Psoas muscle (tissue), 8 donors: ENCODE measurements around the gene ZNF500. TPM values are rescaled to one million over a fixed set of nuclear protein-coding genes. Genes with fewer than 3 reads are reported as not detected.

Experiments
- ATAC-seq, 4 donors: fragments of 200-7000 bp; cut with Tn5 transposase; one replicate each; pipeline ENCODE4 v1.9.1; 2020; ENCODE audit warnings: moderate library complexity in 3 of 4, mild to moderate bottlenecking in 2 of 4
- DNase-seq, 2 donors: peaks; one replicate each; pipeline ENCODE4 v3.0.0-alpha.2; 2020
- H3K27ac ChIP-seq: fragments of 200-600 bp; one replicate; pipeline ENCODE4 v1.8.0; 2022
- H3K27me3 ChIP-seq, 3 donors: fragments of 200-600 bp in 1 of 3; one replicate each; pipeline versions ENCODE4 v1.6.1 to v1.8.0; 2013 to 2022; ENCODE audit warnings: low read length in 2 of 3, mild to moderate bottlenecking in 2 of 3, moderate library complexity in 1 of 3; ENCODE audit not compliant: insufficient read depth in 3 of 3
- H3K36me3 ChIP-seq, 2 donors: fragments of 200-600 bp in 1 of 2; one replicate each; pipeline versions ENCODE4 v1.6.1 to v1.8.0; 2013 to 2022; ENCODE audit warnings: low read depth in 1 of 2, mild to moderate bottlenecking in 1 of 2, moderate library complexity in 1 of 2; ENCODE audit not compliant: insufficient read depth in 1 of 2
- H3K4me1 ChIP-seq: fragments of 200-600 bp; one replicate; pipeline ENCODE4 v1.8.0; 2022
- H3K4me3 ChIP-seq: fragments of 200-600 bp; one replicate; pipeline ENCODE4 v1.8.0; 2022; ENCODE audit warnings: mild to moderate bottlenecking
- H3K9me3 ChIP-seq: fragments of 200-600 bp; one replicate; pipeline ENCODE4 v1.8.0; 2022
- CTCF ChIP-seq: fragments of 200-600 bp; IDR thresholded peaks from one replicate; pipeline ENCODE4 v1.8.0; 2022; ENCODE audit warnings: antibody characterized with exemption
- WGBS, 3 donors: extraction: QIAGEN DNeasy Blood & Tissue Kit; methylation state at CpG; one replicate each; pipeline versions ENCODE4 v1.1.6 to v1.1.7; 2013; 5-methylcytosine and 5-hydroxymethylcytosine counted together
- intact Hi-C, 2 donors: fragments of 100-400 bp; cut with DNase I; formaldehyde crosslinking; loops; one replicate each; pipeline versions ENCODE4 v1.11.0 to v1.14.2; 2022
- polyA plus RNA-seq, 3 donors: library from polyadenylated mRNA; stranded (reverse); fragments of 200-250 nt; gene quantifications; one replicate each; pipeline ENCODE4 v1.2.3, GENCODE V29; 2013
- total RNA-seq, 4 donors: library from RNA; stranded (reverse); fragmentation: NEBNext Ultra II Directional in 2 of 4; extraction: Animal tissue kit (Norgen Biotek cat#: 25700) in 2 of 4; gene quantifications; one replicate each; pipeline versions ENCODE4 v1.2.1 to v1.2.4, GENCODE V29; 2021 to 2023
- donor health status: healthy with polysubstance abuse.
- donor health status: DM: no; HTN: no; CAD: no; lungs with moderate emphysema.
- donor health status: Bipolar disorder and iron deficiency.
- donor health status: healthy.
- donor health status: DM: yes; HTN: yes; CAD: no.
- donor health status: DM: no; HTN: no; CAD: no.
- donor health status: DM: no; HTN: no; CAD: no.
- donor health status: DM: yes; HTN: yes; CAD: no.

ZNF500 gene
- total and polyA plus RNA-seq, 7 donors: 3.7 to 8.9 (median 7.0) TPM

GRCh38 chr16:4803898-4804762, 37.2 kb upstream of the ZNF500 start:
- H3K27ac ChIP-seq: no peak overlapping the region
- H3K4me1 ChIP-seq: peaks cover 12% of the 10 kb centered on the region
- no peak overlapping the region for H3K4me3 ChIP-seq
- ATAC-seq (no peak), DNase-seq (no peak)
- WGBS, 3 donors: 81% methylated on average over 25 to 26 of the region's 26 CpGs
- intact Hi-C loops: loop anchor here in 1 of 2 donors (5.0 kb wide), 1 partner anchor 37 kb away; the partner anchor contains the start of gene ZNF500
- no peaks in the 10 kb centered on the region for H3K27me3 ChIP-seq
- no peaks in the 10 kb centered on the region for H3K9me3 ChIP-seq
- no peak for TF ChIP-seq CTCF
- peaks cover 2 to 57% of the 10 kb centered on the region in 2 donors for H3K36me3 ChIP-seq

GRCh38 chr16:4803401-4803844, 36.5 kb upstream of the ZNF500 start:
- Histone ChIP-seq H3K9me3 (no peaks in the 10 kb centered on the region), H3K36me3 (peaks cover 2 to 57% of the 10 kb centered on the region in 2 donors), H3K27me3 (no peaks in the 10 kb centered on the region), H3K4me1 (peaks cover 12% of the 10 kb centered on the region), H3K4me3 (peak overlapping the region; percentile 75), H3K27ac (peak overlapping the region; percentile 59)
- 60 to 74% (median 65%) methylated on average over 8 of the region's 8 CpGs for whole genome bisulfite sequencing, 3 donors
- intact Hi-C loops: loop anchor here in 1 of 2 donors (5.0 kb wide), 1 partner anchor 36 kb away; the partner anchor contains the start of gene ZNF500
- DNase-seq (no peak), ATAC-seq (no peak)
- no peak for TF ChIP-seq CTCF

GRCh38 chr16:4802659-4803287, 35.8 kb upstream of the ZNF500 start:
- intact Hi-C loops: loop anchor here in 1 of 2 donors (5.0 kb wide), 1 partner anchor 35 kb away; the partner anchor contains the start of gene ZNF500
- DNase-seq (peak; percentile 93 to 96), ATAC-seq (peak; percentile 96)
- Histone ChIP-seq H3K9me3 (no peaks in the 10 kb centered on the region), H3K27ac (peak overlapping the region; percentile 59), H3K27me3 (no peaks in the 10 kb centered on the region), H3K4me1 (peaks cover 12% of the 10 kb centered on the region), H3K36me3 (peaks cover 2 to 56% of the 10 kb centered on the region in 2 donors), H3K4me3 (peak overlapping the region; percentile 75)
- WGBS, 3 donors: 0% methylated on average over 45 to 59 of the region's 59 CpGs
- peak; percentile 15 for TF ChIP-seq CTCF

- H3K27me3 ChIP-seq: no peaks in the 10 kb centered on the region
- DNase-seq: peak; percentile 67 to 79
- peak within 1 kb of the TSS; percentile 59 for H3K27ac ChIP-seq
- H3K9me3 ChIP-seq: no peaks in the 10 kb centered on the region
- H3K4me1 ChIP-seq: peaks cover 12% of the 10 kb centered on the region
- WGBS, 3 donors: 0 to 1% (median 0%) methylated on average over 50 to 70 of the region's 70 CpGs
- peak; percentile 16 to 62 (median 26) for ATAC-seq
- peak within 1 kb of the TSS; percentile 75 for H3K4me3 ChIP-seq
- peaks cover 2 to 56% of the 10 kb centered on the region in 2 donors for H3K36me3 ChIP-seq
- intact Hi-C loops: loop anchor here in 1 of 2 donors (5.0 kb wide), 1 partner anchor 35 kb away; the partner anchor contains the start of gene ZNF500
- TF ChIP-seq CTCF: no peak
Observed at GRCh38 chr16:4801962-4802658, 35.1 kb upstream of the ZNF500 start, which contains the start of gene ROGDI. ROGDI (minus strand) TSS chr16:4802633; CDS start chr16:4802571, 62 bp downstream.
